Measurements from ENCODE around the gene SOCS6. TPM values are rescaled to one million over a fixed set of nuclear protein-coding genes. Genes with fewer than 3 reads are reported as not detected.

SOCS6 gene
- total RNA-seq, 1 donor from 2014 or later = 29.9 TPM

Other genes starting within 250 kb of the SOCS6 start
- 8.7 TPM for gene RTTN, start 83.4 kb upstream of the SOCS6 start, total RNA-seq

Data from mucosa of gallbladder (tissue), 1 donor.